Immature natural killer cell (primary cell): ENCODE data around the gene HDAC4. TPM values are rescaled to one million over a fixed set of nuclear protein-coding genes. Genes with fewer than 3 reads are reported as not detected.

Experiments
- DNase-seq, 3 donors: peaks; one replicate each; pipeline ENCODE4 v3.0.0; 2022; ENCODE audit warnings: mixed read lengths in 1 of 3
- H3K27ac Mint-ChIP-seq, 6 donors: one replicate each; pipeline ENCODE4 v1.8.0; 2020; ENCODE audit warnings: mixed read lengths in 6 of 6, mild to moderate bottlenecking in 5 of 6, inconsistent platforms in 4 of 6, moderate library complexity in 3 of 6
- H3K27me3 Mint-ChIP-seq, 3 donors: one replicate each; pipeline ENCODE4 v1.8.0; 2020 to 2021; ENCODE audit warnings: low read depth in 3 of 3, mild to moderate bottlenecking in 3 of 3, mixed read lengths in 3 of 3, moderate library complexity in 3 of 3, inconsistent platforms in 1 of 3
- H3K36me3 Mint-ChIP-seq, 3 donors: one replicate each; pipeline ENCODE4 v1.8.0; 2020; ENCODE audit warnings: mixed read lengths in 3 of 3, inconsistent platforms in 2 of 3, mild to moderate bottlenecking in 2 of 3
- H3K4me1 Mint-ChIP-seq, 2 donors: one replicate each; pipeline ENCODE4 v1.8.0; 2020; ENCODE audit warnings: inconsistent platforms in 2 of 2, mild to moderate bottlenecking in 2 of 2, mixed read lengths in 2 of 2, moderate library complexity in 1 of 2
- H3K4me3 Mint-ChIP-seq, 5 donors: one replicate each; pipeline ENCODE4 v1.8.0; 2020; ENCODE audit warnings: mild to moderate bottlenecking in 5 of 5, mixed read lengths in 5 of 5, inconsistent platforms in 3 of 5, moderate library complexity in 3 of 5
- H3K9me3 Mint-ChIP-seq, 6 donors: one replicate each; pipeline ENCODE4 v1.8.0; 2020; ENCODE audit warnings: mild to moderate bottlenecking in 6 of 6, mixed read lengths in 6 of 6, inconsistent platforms in 4 of 6, moderate library complexity in 3 of 6
- polyA plus RNA-seq, 3 donors: library from polyadenylated mRNA; unstranded; fragments of 300-500 nt; fragmentation: Illumina TruSeq; gene quantifications; one replicate each; pipeline ENCODE4 v1.2.3, GENCODE V29; 2021

Gene HDAC4
- polyA plus RNA-seq, 3 donors from 2014 or later, result 1.9 to 8.1 (median 5.1) TPM

GRCh38 chr2:239389414-239390329 lies 11.1 kb downstream of the HDAC4 start:
- H3K4me3 Mint-ChIP-seq, result no peak overlapping the region
- peaks cover 0 to 3% (median 0%) of the 10 kb centered on the region in 3 donors for H3K36me3 Mint-ChIP-seq
- H3K9me3 Mint-ChIP-seq, result no peaks in the 10 kb centered on the region
- DNase-seq, result no peak
- no peak overlapping the region for H3K27ac Mint-ChIP-seq
- H3K27me3 Mint-ChIP-seq, result peaks cover 0 to under 1% (median under 1%) of the 10 kb centered on the region in 3 donors
- H3K4me1 Mint-ChIP-seq, result peaks cover 18 to 28% of the 10 kb centered on the region in 2 donors

GRCh38 chr2:239388236-239389151 lies 12.3 kb downstream of the HDAC4 start:
- DNase-seq, result no peak
- H3K4me1 Mint-ChIP-seq, result peaks cover 14 to 21% of the 10 kb centered on the region in 2 donors
- H3K9me3 Mint-ChIP-seq, result no peaks in the 10 kb centered on the region
- H3K27ac Mint-ChIP-seq, result no peak overlapping the region
- H3K36me3 Mint-ChIP-seq, result peaks cover 0 to 3% (median 0%) of the 10 kb centered on the region in 3 donors
- H3K4me3 Mint-ChIP-seq, result no peak overlapping the region
- peaks cover 0 to 5% (median 2%) of the 10 kb centered on the region in 3 donors for H3K27me3 Mint-ChIP-seq

DNA sequence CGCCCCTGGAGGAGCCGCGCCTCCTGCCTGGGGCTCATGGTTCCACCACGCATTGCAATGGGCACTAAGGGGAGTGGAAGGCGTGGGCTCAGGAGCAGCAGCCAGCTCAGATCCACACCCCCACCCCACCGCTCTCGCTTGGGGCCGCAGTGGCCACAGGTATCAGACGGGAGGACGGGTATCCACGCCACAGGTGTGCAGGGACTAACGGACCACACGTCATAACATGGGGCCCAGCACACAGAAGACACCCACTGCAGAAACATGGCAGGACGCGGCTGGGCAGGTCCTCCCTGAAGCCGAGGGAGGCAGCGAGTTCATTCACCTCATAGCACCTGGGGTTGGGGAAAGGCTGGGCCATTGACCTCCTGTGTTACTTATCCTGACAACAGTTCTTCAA lies 13.0 kb downstream of the HDAC4 start:
- peaks cover 0 to 5% (median 2%) of the 10 kb centered on the region in 3 donors for H3K27me3 Mint-ChIP-seq
- peaks cover 10 to 15% of the 10 kb centered on the region in 2 donors for H3K4me1 Mint-ChIP-seq
- H3K27ac Mint-ChIP-seq, result no peak overlapping the region
- no peak overlapping the region for H3K4me3 Mint-ChIP-seq
- H3K9me3 Mint-ChIP-seq, result no peaks in the 10 kb centered on the region
- DNase-seq, result no peak
- H3K36me3 Mint-ChIP-seq, result peaks cover 0 to 3% (median 0%) of the 10 kb centered on the region in 3 donors

- Mint-ChIP-seq H3K27me3 (peaks cover 0 to 5% (median 2%) of the 10 kb centered on the region in 3 donors), H3K9me3 (no peaks in the 10 kb centered on the region), H3K4me3 (no peak overlapping the region), H3K4me1 (peaks cover 13 to 17% of the 10 kb centered on the region in 2 donors), H3K27ac (no peak overlapping the region), H3K36me3 (peaks cover 0 to 3% (median 0%) of the 10 kb centered on the region in 3 donors)
- no peak for DNase-seq
These were observed 13.9 kb downstream of the HDAC4 start for GRCh38 chr2:239386872-239387445.

GRCh38 chr2:239386001-239386670 lies 14.7 kb downstream of the HDAC4 start:
- H3K27me3 Mint-ChIP-seq, result peaks cover 0 to 9% (median 2%) of the 10 kb centered on the region in 3 donors

GRCh38 chr2:239385096-239386000 lies 15.5 kb downstream of the HDAC4 start:
- Mint-ChIP-seq H3K9me3 (no peaks in the 10 kb centered on the region), H3K27me3 (peaks cover 2 to 14% (median 3%) of the 10 kb centered on the region in 3 donors), H3K27ac (no peak overlapping the region), H3K4me1 (peaks cover 27 to 33% of the 10 kb centered on the region in 2 donors), H3K36me3 (peaks cover 0 to 3% (median 0%) of the 10 kb centered on the region in 3 donors), H3K4me3 (no peak overlapping the region)
- DNase-seq, result no peak

More at GRCh38 chr2:239386001-239386670, 14.7 kb downstream of the HDAC4 start:
- peak overlapping the region in 1 of 6 donors; percentile 27 for H3K27ac Mint-ChIP-seq
- H3K36me3 Mint-ChIP-seq, result peaks cover 0 to 3% (median 0%) of the 10 kb centered on the region in 3 donors
- H3K9me3 Mint-ChIP-seq, result no peaks in the 10 kb centered on the region
- H3K4me3 Mint-ChIP-seq, result no peak overlapping the region
- peaks cover 20 to 25% of the 10 kb centered on the region in 2 donors for H3K4me1 Mint-ChIP-seq
- no peak for DNase-seq

GRCh38 chr2:239383759-239384156 lies 17.1 kb downstream of the HDAC4 start:
- Mint-ChIP-seq H3K4me1 (peaks cover 35 to 42% of the 10 kb centered on the region in 2 donors), H3K27me3 (peaks cover 2 to 14% (median 3%) of the 10 kb centered on the region in 3 donors), H3K4me3 (no peak overlapping the region), H3K27ac (no peak overlapping the region), H3K9me3 (no peaks in the 10 kb centered on the region), H3K36me3 (peaks cover 0 to 3% (median 0%) of the 10 kb centered on the region in 3 donors)
- DNase-seq, result no peak

DNA sequence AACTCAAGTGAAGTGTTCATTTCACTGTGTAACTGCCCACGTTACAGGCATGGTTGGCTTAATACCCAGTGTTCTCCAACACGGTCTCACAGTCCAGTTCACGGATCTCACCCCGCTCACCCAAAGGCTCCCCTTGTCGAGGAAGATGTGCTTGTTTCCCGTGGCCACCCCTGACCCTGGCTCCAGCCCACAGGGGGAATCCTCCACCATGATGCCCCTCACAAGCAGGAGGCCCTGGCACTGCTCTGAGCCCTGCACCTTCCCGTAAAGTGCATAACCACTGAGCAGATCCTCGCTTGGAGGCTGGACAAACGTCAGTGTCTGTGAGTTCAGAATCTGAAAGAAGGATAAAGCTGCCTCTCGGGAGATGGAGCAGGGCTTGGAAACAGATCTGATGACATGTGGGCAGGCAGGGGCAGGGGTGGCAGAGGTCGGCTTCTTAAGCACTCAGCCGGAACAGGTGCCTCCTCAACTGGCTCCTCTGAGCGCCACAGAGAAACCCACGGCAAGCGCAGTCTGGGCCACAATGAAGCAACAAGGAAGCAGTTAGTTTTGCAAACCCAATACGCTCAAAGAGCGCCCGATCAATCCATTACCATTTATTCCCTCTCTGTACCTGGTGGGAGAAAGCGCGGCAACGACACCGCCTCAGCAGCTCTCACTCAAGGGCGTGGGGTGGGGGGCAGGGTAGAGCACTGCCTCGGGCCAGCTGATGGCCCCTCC lies 17.6 kb downstream of the HDAC4 start:
- Mint-ChIP-seq H3K9me3 (no peaks in the 10 kb centered on the region), H3K4me3 (no peak overlapping the region), H3K4me1 (peaks cover 35 to 42% of the 10 kb centered on the region in 2 donors), H3K27ac (peak overlapping the region in 2 of 6 donors; percentile 23 to 46), H3K27me3 (peaks cover 2 to 15% (median 3%) of the 10 kb centered on the region in 3 donors), H3K36me3 (peaks cover 0 to 3% (median 0%) of the 10 kb centered on the region in 3 donors)
- no peak for DNase-seq

DNA sequence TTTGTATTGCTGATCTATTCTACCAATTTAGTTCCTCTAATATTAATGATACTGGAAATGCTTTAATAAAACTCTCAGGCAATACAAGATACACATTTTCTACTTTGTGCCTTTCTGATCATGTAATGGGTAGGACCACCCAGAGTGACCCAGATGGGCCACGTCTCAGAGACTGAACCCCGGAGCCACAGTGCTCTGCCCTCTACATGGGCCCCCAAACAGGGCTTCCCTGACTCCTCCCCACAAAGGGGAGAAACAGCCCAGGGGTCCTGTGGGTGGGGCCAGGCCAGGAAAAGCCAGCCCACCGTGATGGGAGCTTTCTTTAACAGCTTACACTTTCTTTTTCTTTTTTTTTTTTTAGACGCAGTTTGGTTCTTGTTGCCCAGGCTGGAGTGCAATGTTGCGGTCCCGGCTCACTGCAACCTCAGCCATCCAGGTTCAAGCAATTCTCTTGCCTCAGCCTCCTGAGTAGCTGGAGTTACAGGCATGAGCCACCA lies 18.4 kb downstream of the HDAC4 start:
- peaks cover 37 to 42% of the 10 kb centered on the region in 2 donors for H3K4me1 Mint-ChIP-seq
- peaks cover 0 to 3% (median 0%) of the 10 kb centered on the region in 3 donors for H3K36me3 Mint-ChIP-seq
- H3K27me3 Mint-ChIP-seq, result peaks cover 3 to 15% (median 4%) of the 10 kb centered on the region in 3 donors
- peak overlapping the region in 2 of 6 donors; percentile 5 to 97 for H3K27ac Mint-ChIP-seq
- no peak for DNase-seq
- H3K4me3 Mint-ChIP-seq, result peak overlapping the region in 1 of 5 donors; percentile 43
- H3K9me3 Mint-ChIP-seq, result no peaks in the 10 kb centered on the region

DNA sequence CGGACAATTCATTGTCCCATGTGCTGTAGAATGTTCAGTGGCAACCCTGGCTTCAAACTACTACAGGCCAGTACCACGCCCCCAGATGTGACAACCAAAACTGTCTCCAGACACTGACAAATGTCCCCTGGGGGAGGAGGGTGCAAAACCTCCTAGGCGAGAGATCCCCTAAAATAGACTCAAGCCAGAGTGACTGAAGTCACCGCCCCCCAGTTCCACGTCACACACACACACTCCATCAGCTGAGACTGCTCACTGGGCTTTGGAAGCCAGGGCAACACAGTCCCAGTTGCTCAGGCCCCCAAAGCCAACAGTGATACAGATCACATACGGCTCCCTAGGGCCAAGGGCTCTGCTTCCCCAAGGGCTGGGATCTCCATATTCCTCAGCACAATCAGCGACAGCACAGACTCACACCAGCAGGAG lies 19.1 kb downstream of the HDAC4 start:
- Mint-ChIP-seq H3K4me1 (peaks cover 34 to 39% of the 10 kb centered on the region in 2 donors), H3K9me3 (no peaks in the 10 kb centered on the region), H3K27ac (peak overlapping the region in 5 of 6 donors; percentile 78 to 97 (median 95)), H3K4me3 (peak overlapping the region; percentile 83 to 95 (median 89)), H3K36me3 (peaks cover 0 to 3% (median 0%) of the 10 kb centered on the region in 3 donors), H3K27me3 (peaks cover 3 to 15% (median 4%) of the 10 kb centered on the region in 3 donors)
- peak in 1 of 3 donors; percentile 16 for DNase-seq
